GM19324 (cell line): ENCODE measurements around the gene RNF135.
"Not testable (repeated sequence)": the region's sequence is repeated elsewhere in the genome, so short reads cannot be mapped to it uniquely, and the experiment has no call there.

ENCODE experiments used
- ATAC-seq: cut with Tn5 transposase; IDR thresholded peaks from one replicate; pipeline ENCODE4 v1.9.1; 2021; ENCODE audit warnings: mild to moderate bottlenecking, moderate library complexity; ENCODE audit not compliant: unreplicated experiment, low FRiP score

The RNF135 gene, protein sequence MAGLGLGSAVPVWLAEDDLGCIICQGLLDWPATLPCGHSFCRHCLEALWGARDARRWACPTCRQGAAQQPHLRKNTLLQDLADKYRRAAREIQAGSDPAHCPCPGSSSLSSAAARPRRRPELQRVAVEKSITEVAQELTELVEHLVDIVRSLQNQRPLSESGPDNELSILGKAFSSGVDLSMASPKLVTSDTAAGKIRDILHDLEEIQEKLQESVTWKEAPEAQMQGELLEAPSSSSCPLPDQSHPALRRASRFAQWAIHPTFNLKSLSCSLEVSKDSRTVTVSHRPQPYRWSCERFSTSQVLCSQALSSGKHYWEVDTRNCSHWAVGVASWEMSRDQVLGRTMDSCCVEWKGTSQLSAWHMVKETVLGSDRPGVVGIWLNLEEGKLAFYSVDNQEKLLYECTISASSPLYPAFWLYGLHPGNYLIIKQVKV

DNA sequence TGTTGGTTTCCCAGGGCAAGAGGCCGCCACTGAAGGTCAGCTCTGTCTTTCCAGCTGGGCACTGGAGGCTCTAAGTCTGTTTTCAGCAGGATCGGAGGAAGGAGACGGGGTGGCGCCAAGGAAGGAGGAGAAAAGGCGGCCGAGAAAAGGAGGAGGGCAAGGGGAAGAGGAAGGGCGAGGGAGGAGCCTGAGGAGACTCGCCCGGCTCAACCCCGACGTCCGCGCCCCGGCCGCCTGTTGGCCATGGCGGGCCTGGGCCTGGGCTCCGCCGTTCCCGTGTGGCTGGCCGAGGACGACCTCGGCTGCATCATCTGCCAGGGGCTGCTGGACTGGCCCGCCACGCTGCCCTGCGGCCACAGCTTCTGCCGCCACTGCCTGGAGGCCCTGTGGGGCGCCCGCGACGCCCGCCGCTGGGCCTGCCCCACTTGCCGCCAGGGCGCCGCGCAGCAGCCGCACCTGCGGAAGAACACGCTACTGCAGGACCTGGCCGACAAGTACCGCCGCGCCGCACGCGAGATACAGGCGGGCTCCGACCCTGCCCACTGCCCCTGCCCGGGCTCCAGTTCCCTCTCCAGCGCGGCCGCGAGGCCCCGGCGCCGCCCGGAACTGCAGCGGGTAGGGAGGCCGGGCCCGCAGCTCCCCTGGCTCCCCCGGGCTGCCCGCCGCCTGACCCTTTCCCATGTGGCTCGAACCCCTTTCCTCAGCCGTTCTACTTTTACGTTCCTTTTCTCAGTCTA lies at the start of gene RNF135:
TSS of gene RNF135 (plus strand) at position 209 of the 737 bp plus-strand sequence. CDS start at position 244, 35 bp downstream.
- peak; percentile 76 for ATAC-seq

DNA sequence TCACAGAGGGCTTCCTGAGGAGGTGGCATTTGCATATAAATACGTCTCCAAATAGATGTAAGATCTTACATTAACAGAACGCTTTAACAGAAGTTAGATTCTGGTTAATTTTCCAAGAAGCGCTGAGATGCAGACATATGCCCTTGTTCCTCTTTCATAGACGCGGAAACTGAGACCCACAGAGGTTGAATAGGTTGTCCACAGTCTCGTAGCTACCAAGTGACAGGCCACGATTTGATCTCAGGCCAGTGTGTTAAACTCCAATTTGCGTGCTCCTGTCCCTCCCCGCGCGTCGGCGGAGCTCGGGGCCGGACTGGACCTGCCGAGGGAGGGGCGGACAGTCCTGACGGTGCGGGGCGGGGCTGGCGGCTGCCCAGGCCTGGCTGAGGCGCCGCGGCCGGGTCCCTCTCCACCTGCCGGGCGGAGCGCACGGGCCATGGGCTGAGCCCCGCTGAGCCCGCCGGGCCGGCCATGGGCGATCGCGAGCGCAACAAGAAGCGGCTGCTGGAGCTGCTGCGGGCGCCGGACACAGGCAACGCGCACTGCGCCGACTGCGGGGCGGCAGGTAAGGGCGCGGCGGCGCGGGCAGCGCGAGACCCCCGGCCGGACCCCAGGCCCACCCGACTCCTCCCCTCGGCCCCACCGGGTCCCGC lies 49.2 kb upstream of the RNF135 start, which contains the start of gene ADAP2:
TSS of gene ADAP2 (plus strand) at position 402 of the 653 bp plus-strand sequence. CDS start at position 472, 70 bp downstream.
- ATAC-seq: no peak

DNA sequence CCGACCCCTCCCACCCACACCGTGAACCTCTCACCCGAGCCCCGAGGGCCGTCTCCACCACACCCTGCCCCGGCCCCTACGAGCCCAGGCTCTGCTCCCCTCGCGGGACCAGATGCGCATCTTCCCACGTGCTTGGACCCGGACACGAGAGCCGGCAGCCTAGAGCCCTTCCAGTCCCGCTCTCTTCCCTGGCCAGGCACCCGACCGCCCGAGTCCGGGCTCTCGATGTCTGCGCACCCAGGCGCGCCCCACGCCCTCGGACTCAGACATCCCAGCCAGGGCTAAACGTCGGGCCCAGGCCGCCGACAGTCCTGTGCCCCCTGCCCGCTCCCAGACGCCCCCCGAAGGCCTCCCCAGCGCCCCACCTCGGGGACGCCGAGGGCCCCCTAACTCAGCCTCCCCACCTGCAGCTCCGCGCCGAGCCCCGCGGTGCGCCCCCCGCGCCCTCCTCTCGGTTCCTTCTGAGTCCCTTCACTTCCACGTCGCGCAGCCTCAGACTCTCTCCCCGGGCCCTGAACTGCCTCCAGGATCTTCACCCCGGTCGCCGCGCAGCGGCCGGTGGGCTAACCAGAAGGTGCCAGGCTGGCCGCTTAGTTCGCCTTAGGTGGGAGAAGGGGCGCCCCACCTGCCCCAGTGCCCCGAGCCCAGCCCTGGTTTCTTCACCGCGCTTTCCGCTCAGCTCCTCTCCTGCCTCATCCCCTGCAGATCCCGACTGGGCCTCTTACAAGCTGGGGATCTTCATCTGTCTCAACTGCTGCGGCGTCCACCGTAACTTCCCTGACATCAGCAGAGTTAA lies 48.4 kb upstream of the RNF135 start:
- ATAC-seq: no peak

DNA sequence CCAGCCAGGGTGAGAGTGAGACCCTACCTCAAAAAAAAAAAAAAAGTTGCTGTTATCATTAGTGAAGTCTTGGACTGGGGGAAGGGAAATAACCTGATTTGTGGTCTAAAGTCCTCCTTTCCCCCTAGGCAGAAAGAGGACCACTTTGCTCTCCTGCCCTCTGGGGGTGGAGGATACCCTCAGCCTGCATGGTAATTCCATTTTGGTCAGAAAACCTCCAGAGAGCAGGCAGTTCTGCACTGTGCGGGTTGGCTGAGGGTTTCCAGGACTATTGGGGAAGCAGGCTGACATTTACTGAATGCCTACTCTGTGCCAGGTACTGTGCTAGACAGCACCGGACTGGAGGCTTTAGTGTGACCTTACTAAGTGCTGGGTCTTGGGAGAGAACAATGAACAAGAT lies 46.5 kb upstream of the RNF135 start:
- ATAC-seq: no peak

DNA sequence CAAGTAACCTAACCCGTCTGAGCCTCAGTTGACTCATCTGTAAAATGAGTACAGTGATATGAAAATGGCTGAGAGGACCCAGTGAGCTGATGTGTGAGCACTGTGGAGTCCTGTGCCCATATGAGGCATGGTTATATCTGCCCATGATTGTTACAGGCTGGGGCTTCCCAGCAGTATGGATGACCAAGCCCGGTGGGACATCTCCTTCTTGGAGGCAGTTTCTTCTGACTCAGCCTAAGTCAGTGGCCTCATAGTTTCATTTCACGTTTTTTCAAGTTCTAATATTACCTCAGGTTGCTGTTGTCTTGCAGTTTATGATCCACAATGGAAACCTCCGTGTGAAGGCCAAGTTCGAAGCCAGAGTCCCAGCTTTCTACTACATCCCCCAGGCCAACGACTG lies 44.3 kb upstream of the RNF135 start:
- ATAC-seq: no peak

DNA sequence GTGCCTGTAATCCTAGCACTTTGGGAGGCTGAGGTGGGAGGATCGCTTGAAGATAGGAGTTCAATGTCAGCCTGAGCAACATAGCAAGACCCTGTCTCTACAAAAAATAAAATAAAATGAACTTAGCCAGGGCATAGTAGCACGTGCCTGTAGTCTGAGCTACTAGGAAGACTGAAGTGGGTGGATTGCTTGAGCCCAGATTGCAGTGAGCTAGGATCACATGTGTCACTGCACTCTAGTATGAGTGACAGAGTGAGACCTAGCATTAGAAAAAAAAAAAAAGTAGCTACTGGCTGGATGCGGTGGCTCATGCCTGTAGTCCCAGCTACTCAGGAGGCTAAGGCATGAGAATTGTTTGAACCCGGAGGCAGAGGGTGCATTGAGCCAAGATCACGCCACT lies 43.1 kb upstream of the RNF135 start:
- ATAC-seq: no peak

DNA sequence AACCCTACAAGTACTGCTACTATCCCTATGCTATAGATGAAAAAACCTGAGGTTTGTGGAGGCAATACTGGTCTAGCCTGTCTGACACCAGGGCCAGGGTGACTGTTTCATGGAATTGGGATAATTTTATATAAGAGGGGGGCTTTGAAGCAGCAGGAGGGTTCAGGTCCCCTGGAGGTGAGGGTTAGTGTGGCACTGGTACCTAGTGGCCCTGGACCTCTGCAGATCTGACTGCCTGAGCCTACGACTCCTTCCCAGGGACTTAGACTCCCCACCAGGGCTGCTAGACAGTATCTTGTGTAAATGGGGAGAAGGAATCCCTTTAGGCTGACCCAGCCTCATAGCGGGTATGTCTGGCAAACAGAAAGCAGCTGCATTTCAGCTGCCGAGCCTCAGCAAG lies 42.3 kb upstream of the RNF135 start:
- ATAC-seq: no peak

DNA sequence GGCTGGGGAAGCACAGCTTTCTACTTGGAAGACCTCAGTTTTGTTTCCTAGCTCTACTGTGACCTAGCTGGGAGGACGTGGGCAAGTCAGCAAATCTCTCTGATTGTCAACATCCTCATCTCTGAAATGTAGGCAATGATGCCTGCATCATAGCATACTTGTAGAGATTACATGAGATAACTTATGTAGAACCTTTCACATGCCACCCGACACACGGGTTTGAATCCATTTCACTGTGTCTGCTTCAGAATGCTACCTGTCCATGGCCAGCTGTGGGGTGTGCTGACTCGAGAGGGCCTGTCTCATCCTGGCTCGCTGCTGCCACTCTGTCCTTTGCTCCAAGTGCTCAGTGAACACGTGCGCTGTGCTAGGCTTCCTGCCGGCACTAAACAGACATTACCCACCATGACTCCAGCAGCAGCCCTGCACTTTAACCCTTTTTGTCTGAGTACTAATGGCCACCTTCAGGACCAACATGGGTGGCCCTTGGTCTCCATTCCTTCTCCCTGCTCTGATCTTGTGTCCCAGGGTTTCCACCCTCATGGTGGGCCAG lies 41.7 kb upstream of the RNF135 start:
- no peak for ATAC-seq

DNA sequence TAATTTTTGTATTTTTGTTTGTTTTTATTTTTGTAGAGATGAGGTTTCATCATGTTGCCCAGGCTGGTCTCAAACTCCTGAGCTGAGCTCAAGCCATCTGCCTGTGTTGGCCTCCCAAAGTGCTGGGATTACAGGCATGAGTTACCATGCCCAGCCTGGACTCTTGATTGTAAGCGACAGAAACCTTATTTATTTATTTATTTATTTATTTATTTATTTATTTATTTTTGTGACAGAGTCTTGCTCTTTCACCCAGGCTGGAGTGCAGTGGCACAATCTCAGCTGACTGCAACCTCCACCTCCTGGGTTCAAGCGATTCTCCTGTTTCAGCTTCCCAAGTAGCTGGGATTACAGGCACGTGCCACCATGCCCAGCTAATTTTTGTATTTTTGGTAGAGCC lies 41.0 kb upstream of the RNF135 start:
- not testable (repeated sequence) for ATAC-seq

DNA sequence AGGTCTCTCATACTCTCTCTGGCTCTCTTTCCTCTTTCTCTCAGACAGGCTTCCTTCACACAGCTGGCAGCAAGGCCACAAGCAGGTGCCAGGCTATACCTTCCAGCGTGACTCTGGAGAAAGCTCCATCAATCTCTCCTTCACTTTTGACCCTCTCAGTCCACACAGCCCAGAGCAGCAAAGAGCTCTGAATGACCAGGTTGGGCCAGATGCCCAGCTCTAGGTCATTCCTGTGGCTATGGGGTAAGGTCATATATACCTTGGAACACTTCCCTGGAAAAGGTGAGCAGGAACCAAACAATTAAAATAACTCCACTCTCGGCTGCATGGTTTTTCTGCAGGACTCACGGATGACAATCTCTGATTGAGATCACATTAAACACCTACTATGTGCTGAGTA lies 40.3 kb upstream of the RNF135 start:
- ATAC-seq: no peak

DNA sequence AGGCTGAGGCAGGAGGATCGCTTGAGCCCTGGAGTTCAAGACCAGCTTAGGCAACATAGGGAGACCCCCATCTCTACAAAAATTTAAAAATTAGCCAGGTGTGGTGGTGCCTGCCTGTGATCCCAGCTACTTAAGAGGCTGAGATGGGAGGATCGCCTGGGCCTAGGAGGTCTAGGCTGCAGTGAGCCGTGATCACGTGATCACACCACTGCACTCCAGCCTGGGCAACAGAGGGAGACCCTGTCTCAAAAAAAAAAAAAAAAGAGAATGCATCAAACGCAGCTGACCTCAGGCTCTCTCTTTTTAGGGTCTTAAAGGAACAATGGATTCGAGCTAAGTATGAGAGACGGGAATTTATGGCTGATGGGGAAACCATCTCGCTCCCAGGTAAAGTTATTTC lies 39.3 kb upstream of the RNF135 start:
- ATAC-seq: not testable (repeated sequence)

DNA sequence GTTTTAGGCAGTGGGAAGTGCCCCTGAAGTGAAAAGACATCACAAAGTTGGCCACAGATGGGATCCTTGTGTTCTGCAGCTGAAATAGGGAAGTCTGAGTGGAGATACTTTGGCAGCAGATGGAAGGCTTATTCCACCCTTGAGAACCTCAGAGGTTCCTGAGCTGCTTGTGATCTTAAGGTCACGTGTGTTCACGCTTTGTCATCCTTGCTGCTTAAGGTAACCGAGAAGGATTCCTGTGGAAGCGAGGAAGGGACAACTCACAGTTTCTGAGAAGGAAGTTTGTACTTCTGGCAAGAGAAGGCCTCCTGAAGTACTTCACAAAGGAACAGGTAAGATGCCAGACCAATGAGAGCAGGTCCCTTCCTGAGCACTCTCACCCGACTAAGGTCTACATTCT lies 36.9 kb upstream of the RNF135 start:
- no peak for ATAC-seq

DNA sequence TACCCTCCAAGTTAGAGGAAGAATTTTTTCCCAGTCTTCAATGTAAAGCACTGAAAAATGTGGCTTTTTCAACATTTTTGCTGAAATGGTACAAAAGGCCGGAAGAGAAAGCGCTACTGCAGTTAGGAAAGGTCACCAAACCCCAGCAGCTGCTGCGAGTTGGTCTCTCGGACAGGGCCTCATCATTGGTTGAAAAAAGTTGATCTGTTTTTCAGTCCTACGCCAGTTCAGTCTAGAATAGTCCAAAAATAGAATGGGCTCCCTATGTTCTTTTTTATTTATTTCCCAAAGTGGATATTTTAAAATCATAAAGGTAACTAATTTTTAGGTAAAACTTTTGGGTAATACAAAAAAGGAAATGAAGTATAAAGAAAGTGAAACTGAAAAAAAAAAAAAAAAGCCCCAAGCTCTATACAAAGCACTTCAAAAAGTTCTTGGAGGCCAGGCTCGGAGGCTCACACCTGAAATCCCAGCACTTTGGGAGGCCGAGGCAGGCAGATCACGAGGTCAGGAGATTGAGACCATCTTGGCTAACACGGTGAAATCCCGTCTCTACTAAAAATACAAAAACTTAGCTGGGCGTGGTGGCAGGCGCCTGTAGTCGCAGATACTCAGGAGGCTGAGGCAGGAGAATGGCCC lies 31.7 kb upstream of the RNF135 start:
- ATAC-seq: no peak

DNA sequence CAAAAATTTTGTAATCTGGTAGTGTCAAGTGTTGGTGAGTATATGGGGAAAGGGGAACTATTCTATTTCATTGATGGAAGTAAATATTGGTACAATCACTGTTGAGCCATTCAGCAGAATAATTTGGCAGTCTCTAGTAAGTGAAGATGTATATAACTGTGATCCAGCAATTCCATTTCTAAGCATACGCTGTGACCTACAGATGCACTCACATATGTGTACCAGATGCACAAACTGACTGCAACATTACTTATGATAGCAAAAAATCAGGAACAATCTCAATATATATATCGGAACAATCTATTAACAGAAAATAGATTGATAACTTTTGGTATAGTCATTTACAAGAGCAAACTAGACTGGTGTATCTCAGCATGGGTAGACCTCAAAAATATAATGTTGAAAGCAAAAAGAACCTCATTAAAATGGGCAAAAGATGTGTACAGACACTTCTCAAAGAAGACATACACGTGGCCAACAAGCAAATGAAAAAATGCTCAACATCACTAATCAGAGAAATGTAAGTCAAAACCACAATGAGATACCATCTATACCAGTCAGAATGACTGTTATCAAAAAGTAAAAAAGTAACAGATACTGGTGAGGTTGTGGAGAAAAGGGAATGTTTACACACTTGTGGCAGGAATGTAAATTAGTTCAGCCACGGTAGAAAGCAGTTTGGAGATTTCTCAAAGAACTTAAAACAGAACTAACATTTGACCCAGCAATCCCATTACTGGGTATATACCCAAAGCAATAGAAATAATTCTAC lies 28.3 kb upstream of the RNF135 start:
- ATAC-seq: no peak

DNA sequence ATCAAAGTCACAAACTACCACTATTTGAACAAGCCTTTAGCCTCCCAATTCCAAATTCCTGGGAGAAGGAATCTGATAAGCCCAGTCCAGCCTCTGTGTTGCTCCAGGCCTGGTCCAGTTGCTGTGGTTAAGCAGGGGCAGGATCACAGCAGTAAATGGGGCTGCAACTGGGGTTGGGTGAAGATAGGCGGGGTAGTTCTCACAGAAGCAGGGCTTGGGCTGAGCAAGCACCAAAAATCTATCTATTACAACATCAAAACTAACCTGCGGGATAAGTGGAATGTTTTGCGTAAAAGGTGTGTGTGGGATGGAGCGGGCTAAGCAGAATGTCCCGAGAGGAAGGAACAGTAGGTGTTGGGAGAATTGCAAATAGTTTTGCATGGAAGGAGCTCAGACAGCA lies 23.0 kb upstream of the RNF135 start:
- no peak for ATAC-seq

DNA sequence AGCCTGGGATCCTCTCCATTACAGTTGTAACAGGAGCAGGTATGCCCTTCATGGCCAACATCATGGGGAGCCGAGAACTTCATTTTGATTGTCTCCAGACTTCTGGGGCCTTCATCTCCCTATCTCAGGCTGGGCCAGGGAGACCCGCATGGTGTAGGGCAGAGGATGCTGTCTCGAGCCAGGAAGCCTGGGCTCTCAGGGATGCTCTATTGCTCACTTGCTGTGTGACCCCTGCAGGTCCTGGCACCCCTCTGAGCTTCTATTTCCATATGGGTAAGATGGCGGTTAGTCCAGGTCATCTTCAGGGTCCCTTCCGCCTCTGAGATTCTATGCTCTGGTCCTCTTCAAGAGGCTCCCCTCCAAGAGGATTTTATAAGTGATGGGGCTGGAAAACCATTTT lies 20.6 kb upstream of the RNF135 start:
- ATAC-seq: no peak

DNA sequence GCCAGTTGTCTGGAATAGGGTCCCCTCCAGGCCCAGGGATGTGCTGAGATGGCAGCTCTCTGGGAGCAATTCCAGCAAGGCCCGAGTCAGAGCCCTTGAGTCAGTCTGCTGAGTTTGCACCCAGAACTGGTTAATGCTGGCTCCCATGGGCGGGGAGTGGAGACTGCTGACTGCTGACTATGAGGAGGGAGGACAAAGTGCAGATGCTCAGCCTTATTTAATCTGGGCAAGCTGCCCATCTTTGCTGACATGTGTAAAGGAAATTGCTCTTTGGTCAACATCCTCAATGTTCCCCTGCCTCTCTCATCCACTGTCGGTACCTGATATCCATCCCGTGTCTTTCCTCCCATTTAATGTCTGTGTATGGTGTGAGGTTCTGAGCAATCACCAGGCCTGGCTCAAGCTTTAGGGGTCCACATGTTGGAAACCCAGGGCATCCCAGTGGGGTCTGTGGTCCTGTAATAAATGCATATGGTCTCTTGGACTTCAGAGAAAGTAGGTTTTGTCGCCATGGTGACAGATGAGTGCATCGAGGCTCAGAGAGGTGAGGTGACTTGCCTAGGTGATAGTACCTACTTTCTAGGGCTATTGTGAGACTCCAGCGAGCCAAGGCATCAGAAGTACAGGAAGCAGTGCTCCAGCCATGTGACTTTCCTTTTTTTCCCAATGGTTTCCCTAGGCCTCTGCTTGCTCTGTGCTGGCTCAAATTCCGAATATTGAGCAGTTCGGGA lies 20.0 kb upstream of the RNF135 start:
- ATAC-seq: no peak
